Tibial nerve (tissue), 4 donors: Measurements from ENCODE around the gene PCP4. TPM values are rescaled to one million over a fixed set of nuclear protein-coding genes. Genes with fewer than 3 reads are reported as not detected.

Experiments
- DNase-seq, 2 donors: peaks; one replicate each; pipeline ENCODE4 v3.0.0-alpha.2; 2019; ENCODE audit warnings: low spot score in 2 of 2
- H3K27ac ChIP-seq, 4 donors: fragments of 200-600 bp; sonication (generic) in 3 of 4; one replicate each; pipeline ENCODE4 v1.5.1; 2017 to 2019; ENCODE audit warnings: mild to moderate bottlenecking in 1 of 4
- H3K27me3 ChIP-seq, 2 donors: fragments of 200-600 bp; sonication (generic) in 1 of 2; one replicate each; pipeline versions ENCODE4 v1.5.1 to v1.6.0; 2017 to 2019
- H3K36me3 ChIP-seq, 3 donors: fragments of 200-600 bp; sonication (generic); one replicate each; pipeline ENCODE4 v1.5.1; 2018 to 2019
- H3K4me1 ChIP-seq, 4 donors: fragments of 200-600 bp; sonication (generic) in 3 of 4; one replicate each; pipeline ENCODE4 v1.5.1; 2017 to 2019
- H3K4me3 ChIP-seq, 4 donors: fragments of 200-600 bp; sonication (generic) in 3 of 4; one replicate each; pipeline ENCODE4 v1.5.1; 2017 to 2019; ENCODE audit warnings: mild to moderate bottlenecking in 1 of 4, moderate library complexity in 1 of 4
- H3K9me3 ChIP-seq, 4 donors: fragments of 200-600 bp; sonication (generic) in 3 of 4; one replicate each; pipeline ENCODE4 v1.5.1; 2017 to 2019
- CTCF ChIP-seq, 5 experiments: fragments of 200-600 bp in 3 of 5; fragments of 450-650 bp in 2 of 5; sonication (generic) in 3 of 5; IDR thresholded peaks; one replicate each; pipeline ENCODE4 v1.5.1; 2016 to 2019; ENCODE audit warnings: antibody characterized with exemption in 5 of 5, mild to moderate bottlenecking in 3 of 5, moderate library complexity in 2 of 5
- EP300 ChIP-seq, 2 donors: sonication (generic); formaldehyde crosslinking; IDR thresholded peaks; one replicate each; pipeline ENCODE4 v1.6.1; 2017; ENCODE audit warnings: antibody characterized with exemption in 2 of 2, mild to moderate bottlenecking in 1 of 2
- POLR2A ChIP-seq, 2 donors: fragments of 450-650 bp; IDR thresholded peaks; one replicate each; pipeline ENCODE4 v1.6.1; 2017; ENCODE audit warnings: antibody characterized with exemption in 2 of 2, mild to moderate bottlenecking in 2 of 2, moderate library complexity in 2 of 2
- WGBS, 2 donors: methylation state at CpG; one replicate each; pipeline ENCODE4 v1.1.5; 2018; 5-methylcytosine and 5-hydroxymethylcytosine counted together
- total RNA-seq, 4 donors: library from RNA; depleted of rRNA; stranded (reverse); fragments of >200 nt; gene quantifications; one replicate each; pipeline ENCODE4 v1.1.0, GENCODE V29; 2016

PCP4 gene
- total RNA-seq, 4 donors from 2014 or later, result 13.5 TPM; not detected in 3

GRCh38 chr21:39946199-39946598 is 79.0 kb downstream of the PCP4 start:
- Histone ChIP-seq H3K9me3 (peaks cover 0 to 21% (median 0%) of the 10 kb centered on the region in 4 donors), H3K27ac (no peak overlapping the region), H3K36me3 (no peaks in the 10 kb centered on the region), H3K27me3 (no peaks in the 10 kb centered on the region), H3K4me1 (no peaks in the 10 kb centered on the region), H3K4me3 (no peak overlapping the region)
- TF ChIP-seq POLR2A (IDR thresholded peaks at IDR 0.05) (no peak), CTCF (IDR thresholded peaks at IDR 0.05) (no peak), EP300 (IDR thresholded peaks at IDR 0.05) (no peak)
- WGBS, 2 donors, result 70 to 90% methylated on average over 2 of the region's 2 CpGs
- no peak for DNase-seq

GRCh38 chr21:39947031-39947430 is 79.8 kb downstream of the PCP4 start:
- TF ChIP-seq POLR2A (IDR thresholded peaks at IDR 0.05) (no peak), EP300 (IDR thresholded peaks at IDR 0.05) (no peak), CTCF (IDR thresholded peaks at IDR 0.05) (no peak)
- WGBS, 2 donors, result 37 to 41% methylated on average over 1 of the region's 1 CpG
- Histone ChIP-seq H3K4me1 (no peaks in the 10 kb centered on the region), H3K27me3 (no peaks in the 10 kb centered on the region), H3K4me3 (no peak overlapping the region), H3K27ac (no peak overlapping the region), H3K9me3 (peaks cover 0 to 21% (median 0%) of the 10 kb centered on the region in 4 donors), H3K36me3 (no peaks in the 10 kb centered on the region)
- DNase-seq, result no peak

GRCh38 chr21:39951183-39952101 is 84.2 kb downstream of the PCP4 start:
- no peak for TF ChIP-seq POLR2A (IDR thresholded peaks at IDR 0.05)
- no peak for TF ChIP-seq EP300 (IDR thresholded peaks at IDR 0.05)
- TF ChIP-seq CTCF (IDR thresholded peaks at IDR 0.05), result no peak

GRCh38 chr21:39952265-39952664 is 85.0 kb downstream of the PCP4 start:
- Histone ChIP-seq H3K36me3 (no peaks in the 10 kb centered on the region), H3K27ac (no peak overlapping the region), H3K27me3 (no peaks in the 10 kb centered on the region), H3K4me1 (no peaks in the 10 kb centered on the region), H3K9me3 (no peaks in the 10 kb centered on the region), H3K4me3 (no peak overlapping the region)
- WGBS, 2 donors, result 59 to 62% methylated on average over 4 of the region's 4 CpGs
- DNase-seq, result no peak
- no peak for TF ChIP-seq CTCF (IDR thresholded peaks at IDR 0.05)
- TF ChIP-seq POLR2A (IDR thresholded peaks at IDR 0.05), result no peak
- no peak for TF ChIP-seq EP300 (IDR thresholded peaks at IDR 0.05)

More at GRCh38 chr21:39951183-39952101, 84.2 kb downstream of the PCP4 start:
- no peaks in the 10 kb centered on the region for H3K36me3 ChIP-seq
- H3K27me3 ChIP-seq, result no peaks in the 10 kb centered on the region
- no peak overlapping the region for H3K4me3 ChIP-seq
- DNase-seq, result no peak
- H3K27ac ChIP-seq, result no peak overlapping the region
- WGBS, 2 donors, result 71 to 76% methylated on average over 18 of the region's 18 CpGs
- H3K9me3 ChIP-seq, result peaks cover 0 to under 1% (median 0%) of the 10 kb centered on the region in 4 donors
- no peaks in the 10 kb centered on the region for H3K4me1 ChIP-seq

- DNase-seq, result no peak
- Histone ChIP-seq H3K4me3 (no peak overlapping the region), H3K36me3 (no peaks in the 10 kb centered on the region), H3K27me3 (no peaks in the 10 kb centered on the region), H3K9me3 (peaks cover 0 to 4% (median 0%) of the 10 kb centered on the region in 4 donors), H3K4me1 (no peaks in the 10 kb centered on the region), H3K27ac (no peak overlapping the region)
- 86 to 87% methylated on average over 10 of the region's 10 CpGs for WGBS, 2 donors
- TF ChIP-seq CTCF (IDR thresholded peaks at IDR 0.05) (no peak), POLR2A (IDR thresholded peaks at IDR 0.05) (no peak), EP300 (IDR thresholded peaks at IDR 0.05) (no peak)
Measured at GRCh38 chr21:39954570-39954969, 87.3 kb downstream of the PCP4 start.
